H9 (cell line): ENCODE measurements around the gene C1orf198. TPM values are rescaled to one million over a fixed set of nuclear protein-coding genes. Genes with fewer than 3 reads are reported as not detected.
A peak's percentile ranks its signal among the peaks of the same experiment; 100 is the strongest.

Source experiments
- DNase-seq: peaks from one replicate; pipeline ENCODE4 v3.0.0-alpha.2; 2017
- H2AFZ ChIP-seq: one replicate; pipeline ENCODE4 v1.6.1; 2013; ENCODE audit warnings: mild to moderate bottlenecking, low read length, control low read depth, moderate library complexity
- H2AK5ac ChIP-seq: 2 replicates; pipeline ENCODE4 v1.6.1; 2013; ENCODE audit warnings: low read length, control low read depth, mixed read lengths; ENCODE audit not compliant: insufficient read length
- H2BK120ac ChIP-seq: one replicate; pipeline ENCODE4 v1.6.1; 2013; ENCODE audit warnings: low read depth, mild to moderate bottlenecking, low read length, control low read depth, inconsistent platforms; ENCODE audit not compliant: poor library complexity, severe bottlenecking
- H2BK12ac ChIP-seq: 2 replicates; pipeline ENCODE4 v1.6.1; 2013; ENCODE audit warnings: low read length, control low read depth, mixed read lengths, low read depth; ENCODE audit not compliant: insufficient read length
- H2BK15ac ChIP-seq: 2 replicates; pipeline ENCODE4 v1.6.1; 2013; ENCODE audit warnings: low read depth, low read length, control low read depth
- H2BK20ac ChIP-seq: one replicate; pipeline ENCODE4 v1.6.1; 2013; ENCODE audit warnings: low read depth, mild to moderate bottlenecking, low read length, control low read depth, inconsistent platforms; ENCODE audit not compliant: poor library complexity, severe bottlenecking
- H2BK5ac ChIP-seq: 2 replicates; pipeline ENCODE4 v1.6.1; 2013; ENCODE audit warnings: low read length, control low read depth, mixed read lengths; ENCODE audit not compliant: insufficient read length
- H3K14ac ChIP-seq: 2 replicates; pipeline ENCODE4 v1.6.1; 2013; ENCODE audit warnings: low read length, control low read depth; ENCODE audit not compliant: insufficient read depth
- H3K18ac ChIP-seq: 2 replicates; pipeline ENCODE4 v1.6.1; 2013; ENCODE audit warnings: low read depth, mild to moderate bottlenecking, mixed read lengths, low read length, control low read depth; ENCODE audit not compliant: insufficient read length
- H3K23ac ChIP-seq: 2 replicates; pipeline ENCODE4 v1.6.1; 2013; ENCODE audit warnings: low read length, control low read depth, mixed read lengths, low read depth; ENCODE audit not compliant: insufficient read length
- H3K23me2 ChIP-seq: 2 replicates; pipeline ENCODE4 v1.6.1; 2013; ENCODE audit warnings: low read depth, mild to moderate bottlenecking, mixed read lengths, low read length, control low read depth; ENCODE audit not compliant: insufficient read length, poor library complexity, severe bottlenecking
- H3K27ac ChIP-seq: 2 replicates; pipeline ENCODE4 v1.5.1; 2013; ENCODE audit warnings: low read length, control low read depth, mixed read lengths, low read depth; ENCODE audit not compliant: insufficient read length
- H3K27me3 ChIP-seq: 2 replicates; pipeline ENCODE4 v1.6.1; 2013; ENCODE audit warnings: low read length, control low read depth, inconsistent platforms; ENCODE audit not compliant: insufficient read depth
- H3K4ac ChIP-seq: 2 replicates; pipeline ENCODE4 v1.6.1; 2013; ENCODE audit warnings: low read depth, mild to moderate bottlenecking, control low read depth, inconsistent platforms, low read length, moderate library complexity
- H3K4me1 ChIP-seq: 2 replicates; pipeline ENCODE4 v1.6.1; 2013; ENCODE audit warnings: low read length, control low read depth, inconsistent platforms; ENCODE audit not compliant: insufficient read depth
- H3K4me2 ChIP-seq: 2 replicates; pipeline ENCODE4 v1.6.1; 2013; ENCODE audit warnings: low read length, control low read depth, mixed read lengths; ENCODE audit not compliant: insufficient read length, insufficient read depth
- H3K56ac ChIP-seq: 2 replicates; pipeline ENCODE4 v1.6.1; 2013; ENCODE audit warnings: low read depth, mild to moderate bottlenecking, mixed read lengths, low read length, control low read depth; ENCODE audit not compliant: insufficient read length
- H3K79me1 ChIP-seq: 2 replicates; pipeline ENCODE4 v1.6.1; 2013; ENCODE audit warnings: low read depth, mild to moderate bottlenecking, moderate library complexity, low read length, control low read depth, inconsistent platforms; ENCODE audit not compliant: insufficient read depth, poor library complexity, severe bottlenecking
- H3K79me2 ChIP-seq: 2 replicates; pipeline ENCODE4 v1.6.1; 2013; ENCODE audit warnings: low read length, control low read depth, inconsistent platforms; ENCODE audit not compliant: insufficient read depth
- H3K9ac ChIP-seq: 2 replicates; pipeline ENCODE4 v1.6.1; 2013; ENCODE audit warnings: low read length, control low read depth, mixed read lengths; ENCODE audit not compliant: insufficient read length; ENCODE audit errors: extremely low read depth
- H3K9me3 ChIP-seq: one replicate; pipeline ENCODE4 v1.6.1; 2013; ENCODE audit warnings: low read depth, low read length, inconsistent platforms; ENCODE audit not compliant: control insufficient read depth
- H3T11ph ChIP-seq: one replicate; pipeline ENCODE4 v1.6.1; 2013; ENCODE audit warnings: mild to moderate bottlenecking, low read length, control low read depth, inconsistent platforms
- H4K20me1 ChIP-seq: one replicate; pipeline ENCODE4 v1.6.1; 2013; ENCODE audit not compliant: control insufficient read depth, insufficient read length, insufficient read depth
- H4K5ac ChIP-seq: 2 replicates; pipeline ENCODE4 v1.6.1; 2013; ENCODE audit warnings: low read depth, mild to moderate bottlenecking, mixed read lengths, low read length, control low read depth; ENCODE audit not compliant: insufficient read length
- H4K8ac ChIP-seq: replicated peaks from 2 replicates; pipeline ENCODE4 v1.6.1; 2013; ENCODE audit warnings: low read length, control low read depth, mixed read lengths, low read depth; ENCODE audit not compliant: insufficient read length
- H4K91ac ChIP-seq: 2 replicates; pipeline ENCODE4 v1.6.1; 2013; ENCODE audit warnings: low read depth, mild to moderate bottlenecking, moderate library complexity, mixed read lengths, low read length, control low read depth; ENCODE audit not compliant: insufficient read length
- H3K27ac Mint-ChIP-seq, 3 experiments: 2 replicates in 2 of 3; 3 replicates in 1 of 3; pipeline ENCODE4 v1.8.0; 2020 to 2021; ENCODE audit warnings: mixed read lengths in 3 of 3, mild to moderate bottlenecking in 1 of 3, moderate library complexity in 1 of 3
- H3K27me3 Mint-ChIP-seq: 2 replicates; pipeline ENCODE4 v1.8.0; 2021; ENCODE audit warnings: low read depth, mild to moderate bottlenecking, moderate library complexity, mixed read lengths
- H3K36me3 Mint-ChIP-seq, 3 experiments: 2 replicates in 2 of 3; 3 replicates in 1 of 3; pipeline ENCODE4 v1.8.0; 2020 to 2021; ENCODE audit warnings: low read depth in 3 of 3, mixed read lengths in 3 of 3; ENCODE audit not compliant: insufficient read depth in 1 of 3
- H3K4me1 Mint-ChIP-seq, 2 experiments: 2 replicates each; pipeline ENCODE4 v1.8.0; 2020; ENCODE audit warnings: mixed read lengths in 2 of 2
- H3K4me3 Mint-ChIP-seq, 2 experiments: 2 replicates in 1 of 2; 3 replicates in 1 of 2; pipeline ENCODE4 v1.8.0; 2020 to 2021; ENCODE audit warnings: mild to moderate bottlenecking in 2 of 2, mixed read lengths in 2 of 2, moderate library complexity in 1 of 2
- H3K9me3 Mint-ChIP-seq, 2 experiments: 2 replicates in 1 of 2; 3 replicates in 1 of 2; pipeline ENCODE4 v1.8.0; 2020; ENCODE audit warnings: mild to moderate bottlenecking in 2 of 2, mixed read lengths in 2 of 2, moderate library complexity in 1 of 2
- WGBS: extraction: QIAGEN DNeasy Blood & Tissue Kit; methylation state at CpG from one replicate; pipeline ENCODE4 v1.1.7; 2013; ENCODE audit warnings: missing lambda C conversion rate, low lambda C conversion rate, mixed read lengths; ENCODE audit not compliant: insufficient read length; ENCODE audit errors: extremely low coverage; 5-methylcytosine and 5-hydroxymethylcytosine counted together
- total RNA-seq: library from RNA; stranded (reverse); gene quantifications from 2 replicates; pipeline ENCODE4 v1.2.1, GENCODE V29; 2021
- TF ChIP-seq, protein P1 (sequence below): fragments of 200-600 bp; sonication (generic); conservative IDR thresholded peaks from 3 replicates; pipeline ENCODE4 v1.8.0; 2021; ENCODE audit warnings: antibody characterized with exemption, mild to moderate bottlenecking

Gene C1orf198
- total RNA-seq, 1 experiment from 2014 or later = 28.9 TPM

DNA sequence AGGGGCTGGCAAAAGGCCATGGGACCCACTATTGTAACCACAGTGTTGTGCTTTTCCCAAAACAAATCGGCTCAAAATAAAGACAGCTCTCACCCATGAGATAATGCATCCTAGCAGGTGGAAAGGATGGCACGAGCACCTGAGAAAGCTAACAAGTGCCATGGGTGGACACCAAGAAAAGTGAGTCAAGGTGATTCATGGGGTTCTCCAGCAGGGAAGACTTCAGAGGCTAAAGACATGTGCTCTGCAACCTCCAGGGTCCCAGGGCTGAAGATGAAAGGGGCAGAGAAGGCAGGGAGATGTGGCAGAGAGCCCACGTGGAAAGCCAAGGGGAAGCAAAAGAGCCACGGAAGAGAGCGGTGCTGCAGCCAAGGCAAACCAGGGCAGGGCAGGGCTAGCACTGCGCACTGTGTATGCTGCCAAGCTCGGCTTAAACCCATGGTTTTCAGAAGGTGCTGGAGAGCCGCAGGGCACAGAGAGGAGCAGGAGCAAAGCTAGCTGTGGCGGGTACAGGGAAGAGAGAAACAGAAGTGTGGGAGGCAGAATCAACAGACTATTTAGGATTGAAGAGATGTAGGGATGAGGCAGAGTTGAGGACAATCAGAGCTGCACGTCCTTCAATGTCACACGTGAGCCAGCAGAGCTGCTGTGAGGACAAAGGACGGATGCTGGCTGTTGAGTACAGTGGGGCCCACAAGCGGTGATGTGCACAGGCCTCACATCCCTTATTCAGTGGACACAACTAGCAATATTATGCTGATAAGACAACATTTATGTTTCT lies 41.8 kb upstream of the C1orf198 start:
- H2BK20ac ChIP-seq = no peak overlapping the region
- H2AFZ ChIP-seq = no peak overlapping the region
- H3K23me2 ChIP-seq = no peaks in the 10 kb centered on the region
- H3K4me1 ChIP-seq = no peaks in the 10 kb centered on the region
- H3K14ac ChIP-seq = no peak overlapping the region
- Mint-ChIP-seq H3K4me3 (no peak overlapping the region), H3K36me3 (peaks cover 0 to 2% (median 0%) of the 10 kb centered on the region in 3 experiments; a peak in 2 of 7 replicates), H3K9me3 (no peaks in the 10 kb centered on the region), H3K4me1 (no peaks in the 10 kb centered on the region), H3K27ac (peak overlapping the region in 1 of 3 experiments; percentile 20; a peak in 1 of 7 replicates), H3K27me3 (peaks cover 2% of the 10 kb centered on the region; the same call in 1 of the 2 replicates)
- H2BK120ac ChIP-seq = no peak overlapping the region
- H4K91ac ChIP-seq = no peak overlapping the region
- no peaks in the 10 kb centered on the region for H3K9me3 ChIP-seq
- H2BK15ac ChIP-seq = no peak overlapping the region
- H3K4me2 ChIP-seq = no peak overlapping the region
- H2BK12ac ChIP-seq = no peak overlapping the region
- TF ChIP-seq, protein P1, sequence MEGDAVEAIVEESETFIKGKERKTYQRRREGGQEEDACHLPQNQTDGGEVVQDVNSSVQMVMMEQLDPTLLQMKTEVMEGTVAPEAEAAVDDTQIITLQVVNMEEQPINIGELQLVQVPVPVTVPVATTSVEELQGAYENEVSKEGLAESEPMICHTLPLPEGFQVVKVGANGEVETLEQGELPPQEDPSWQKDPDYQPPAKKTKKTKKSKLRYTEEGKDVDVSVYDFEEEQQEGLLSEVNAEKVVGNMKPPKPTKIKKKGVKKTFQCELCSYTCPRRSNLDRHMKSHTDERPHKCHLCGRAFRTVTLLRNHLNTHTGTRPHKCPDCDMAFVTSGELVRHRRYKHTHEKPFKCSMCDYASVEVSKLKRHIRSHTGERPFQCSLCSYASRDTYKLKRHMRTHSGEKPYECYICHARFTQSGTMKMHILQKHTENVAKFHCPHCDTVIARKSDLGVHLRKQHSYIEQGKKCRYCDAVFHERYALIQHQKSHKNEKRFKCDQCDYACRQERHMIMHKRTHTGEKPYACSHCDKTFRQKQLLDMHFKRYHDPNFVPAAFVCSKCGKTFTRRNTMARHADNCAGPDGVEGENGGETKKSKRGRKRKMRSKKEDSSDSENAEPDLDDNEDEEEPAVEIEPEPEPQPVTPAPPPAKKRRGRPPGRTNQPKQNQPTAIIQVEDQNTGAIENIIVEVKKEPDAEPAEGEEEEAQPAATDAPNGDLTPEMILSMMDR = no peak
- H4K8ac ChIP-seq = no peak overlapping the region
- H2AK5ac ChIP-seq = no peak overlapping the region
- H3K79me1 ChIP-seq = no peaks in the 10 kb centered on the region
- H3T11ph ChIP-seq = no peak overlapping the region
- no peak overlapping the region for H4K5ac ChIP-seq
- DNase-seq = no peak
- H4K20me1 ChIP-seq = no peaks in the 10 kb centered on the region
- no peak overlapping the region for H2BK5ac ChIP-seq
- no peak overlapping the region for H3K4ac ChIP-seq
- no peak overlapping the region for H3K56ac ChIP-seq
- no peak overlapping the region for H3K23ac ChIP-seq
- no peaks in the 10 kb centered on the region for H3K27me3 ChIP-seq
- no peak overlapping the region for H3K18ac ChIP-seq
- H3K79me2 ChIP-seq = no peaks in the 10 kb centered on the region
- no CpG with 5 or more reads among the region's 13 CpGs for WGBS
- no peak overlapping the region for H3K27ac ChIP-seq
- no peak overlapping the region for H3K9ac ChIP-seq
